HG03378 (cell line): ENCODE measurements around the gene PRKG1.

Experiments used
- ATAC-seq: cut with Tn5 transposase; IDR thresholded peaks from one replicate; pipeline ENCODE4 v1.9.1; 2021; ENCODE audit warnings: mild to moderate bottlenecking, moderate library complexity; ENCODE audit not compliant: unreplicated experiment

The PRKG1 gene

GRCh38 chr10:52063159-52063558, 988.9 kb downstream of the PRKG1 start:
- no peak for ATAC-seq

- no peak for ATAC-seq
Measured at GRCh38 chr10:52064084-52064845, 990.0 kb downstream of the PRKG1 start.

- ATAC-seq, result no peak
Measured at GRCh38 chr10:52066383-52066782, 992.1 kb downstream of the PRKG1 start.

GRCh38 chr10:52068485-52068884, 994.2 kb downstream of the PRKG1 start:
- no peak for ATAC-seq

- no peak for ATAC-seq
Measured at GRCh38 chr10:52071814-52072213, 997.5 kb downstream of the PRKG1 start.

DNA sequence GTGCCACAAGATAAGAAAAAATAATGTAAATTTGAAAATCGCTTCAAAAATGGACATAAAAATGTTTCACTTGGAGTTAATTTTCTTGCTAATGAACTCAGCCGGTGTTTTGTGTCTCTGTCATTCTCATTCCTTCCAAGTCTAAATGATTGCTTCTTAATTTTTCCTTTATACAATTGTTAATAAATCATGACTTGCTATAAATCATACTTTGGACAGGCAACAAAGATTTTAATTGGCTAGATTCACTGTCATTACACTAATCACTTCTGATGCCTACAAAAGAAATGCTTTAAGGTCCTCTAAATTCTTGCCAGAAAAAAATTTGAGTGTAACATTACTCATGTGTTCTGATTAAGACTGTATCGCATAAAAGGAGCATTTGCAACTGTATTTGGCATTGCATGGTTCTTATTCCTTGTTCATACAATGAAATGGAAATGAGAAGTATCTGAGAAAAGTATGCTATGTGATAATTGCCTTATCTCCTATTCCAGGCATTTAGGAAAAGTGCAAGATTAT, 1000.3 kb downstream of the PRKG1 start:
- ATAC-seq, result no peak

DNA sequence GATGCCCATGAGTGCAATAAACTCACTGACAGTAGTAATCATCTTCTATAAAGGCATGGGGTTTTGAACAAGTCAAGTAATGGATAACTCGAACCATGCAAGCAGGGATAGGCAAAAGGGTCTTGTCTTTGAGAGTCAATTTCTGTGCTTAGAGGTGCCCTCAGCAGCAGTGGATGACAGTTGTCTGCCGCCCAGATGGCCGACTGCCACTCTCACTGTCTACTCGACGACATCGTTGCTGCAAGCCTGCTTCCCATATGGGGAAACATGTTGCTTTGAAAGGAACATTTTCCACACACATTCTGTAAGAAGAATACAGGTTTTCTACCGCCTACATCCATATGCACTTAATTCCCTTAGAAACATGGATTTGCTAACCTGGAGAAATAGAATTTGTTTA, 1003.5 kb downstream of the PRKG1 start:
- ATAC-seq, result no peak

DNA sequence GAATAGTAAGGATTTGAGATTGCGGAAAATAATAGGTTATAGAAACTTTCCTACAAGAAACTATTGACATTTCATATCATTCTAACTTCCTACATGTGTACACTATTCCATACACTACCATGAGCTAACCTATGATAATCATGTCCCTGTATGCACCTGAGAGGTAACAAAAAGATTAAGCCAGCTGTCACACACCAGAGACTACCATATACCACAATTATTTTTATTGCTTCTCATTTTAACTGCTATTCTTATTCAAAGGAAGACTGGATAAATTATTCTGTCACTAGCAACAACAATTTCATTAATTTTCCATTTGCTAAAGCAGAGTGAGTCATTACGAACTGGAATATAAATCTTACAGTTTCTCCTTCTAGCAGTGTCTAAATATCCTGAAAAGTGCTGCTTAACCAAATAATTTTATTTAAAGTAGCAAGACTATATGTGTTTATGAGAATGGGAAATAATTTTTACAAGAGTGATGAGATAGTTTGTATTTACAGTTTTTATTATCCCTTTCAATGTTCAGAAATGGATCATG, 1004.2 kb downstream of the PRKG1 start:
- ATAC-seq, result no peak

DNA sequence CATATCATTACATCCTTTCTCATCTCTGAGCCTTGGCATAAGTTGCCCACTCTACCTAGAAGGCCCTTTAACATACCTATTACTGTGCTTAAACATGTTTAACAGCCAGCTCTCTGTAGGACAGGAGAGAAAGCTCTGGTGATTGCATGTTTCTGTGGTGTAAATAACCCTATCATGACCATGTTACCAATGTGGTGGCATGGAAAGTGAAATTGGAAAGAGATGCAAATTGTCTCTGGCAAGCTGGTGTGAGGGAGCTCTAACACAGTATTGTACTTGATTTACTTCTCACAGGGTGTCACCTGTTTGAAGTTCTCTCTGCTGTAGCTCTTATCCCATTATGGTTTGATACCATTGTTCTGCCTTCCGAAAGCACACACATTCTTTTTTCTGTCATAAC, 1008.0 kb downstream of the PRKG1 start:
- peak; percentile 58 for ATAC-seq

DNA sequence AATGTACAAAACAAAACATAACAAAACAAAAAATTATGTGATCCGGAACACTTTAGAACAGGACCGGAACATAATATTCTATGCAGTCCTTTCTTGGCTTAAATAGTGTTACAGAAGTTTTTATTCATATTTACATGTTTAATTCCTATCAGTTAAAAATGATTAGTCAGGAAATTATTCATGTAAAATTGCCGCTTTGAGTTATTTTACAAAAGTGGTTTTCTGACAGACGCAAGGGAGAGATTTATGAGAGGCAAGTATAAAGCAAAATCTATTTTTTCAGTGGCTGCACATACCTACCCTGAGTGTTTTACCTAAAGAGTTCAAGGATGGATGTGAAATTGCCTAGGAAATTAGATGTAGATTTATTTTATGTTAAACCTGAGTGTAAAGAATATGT, 1009.1 kb downstream of the PRKG1 start:
- no peak for ATAC-seq

DNA sequence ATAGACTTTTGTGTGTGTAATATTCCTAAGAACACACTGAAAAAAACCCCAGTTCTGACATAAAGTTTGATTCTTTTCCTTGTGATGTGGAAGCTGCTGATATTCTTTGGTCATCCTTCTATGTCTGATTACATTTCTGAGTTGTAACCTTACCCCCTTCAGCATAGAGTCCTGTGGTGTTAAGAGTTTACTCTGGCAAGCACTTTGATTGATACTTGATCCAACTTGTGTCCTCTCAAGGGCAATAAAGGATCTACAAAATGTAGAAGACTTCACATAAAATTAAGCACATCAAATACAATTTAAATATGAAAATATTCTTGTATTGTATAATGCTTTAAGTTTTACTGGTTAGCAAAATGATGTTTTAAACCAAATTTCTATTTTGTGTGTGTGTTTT, 1018.1 kb downstream of the PRKG1 start:
- ATAC-seq, result no peak

GRCh38 chr10:52098130-52098529, 1023.8 kb downstream of the PRKG1 start:
- ATAC-seq, result no peak

- ATAC-seq, result no peak
Measured at GRCh38 chr10:52099026-52099600, 1024.8 kb downstream of the PRKG1 start.

GRCh38 chr10:52100011-52100547, 1025.8 kb downstream of the PRKG1 start:
- no peak for ATAC-seq

GRCh38 chr10:52105301-52105700, 1031.0 kb downstream of the PRKG1 start:
- ATAC-seq, result no peak

DNA sequence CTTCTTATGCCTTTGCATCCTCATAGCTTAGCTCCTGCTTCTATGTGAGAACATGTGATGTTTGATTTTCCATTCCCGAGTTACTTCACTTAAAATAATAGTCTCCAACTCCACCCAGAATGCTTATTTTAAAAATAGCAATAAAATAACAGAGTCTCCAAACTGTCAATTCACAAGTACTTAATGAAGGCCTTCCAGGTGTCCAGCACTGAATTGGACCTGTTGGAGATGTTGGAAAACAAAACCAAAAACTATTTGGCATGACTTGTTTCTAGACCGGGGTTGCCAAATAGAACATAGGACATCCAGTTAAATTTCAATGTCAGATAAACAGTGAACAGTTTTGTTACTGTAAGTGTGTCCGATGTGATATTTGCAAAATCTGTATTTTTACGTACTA, 1031.7 kb downstream of the PRKG1 start:
- no peak for ATAC-seq

DNA sequence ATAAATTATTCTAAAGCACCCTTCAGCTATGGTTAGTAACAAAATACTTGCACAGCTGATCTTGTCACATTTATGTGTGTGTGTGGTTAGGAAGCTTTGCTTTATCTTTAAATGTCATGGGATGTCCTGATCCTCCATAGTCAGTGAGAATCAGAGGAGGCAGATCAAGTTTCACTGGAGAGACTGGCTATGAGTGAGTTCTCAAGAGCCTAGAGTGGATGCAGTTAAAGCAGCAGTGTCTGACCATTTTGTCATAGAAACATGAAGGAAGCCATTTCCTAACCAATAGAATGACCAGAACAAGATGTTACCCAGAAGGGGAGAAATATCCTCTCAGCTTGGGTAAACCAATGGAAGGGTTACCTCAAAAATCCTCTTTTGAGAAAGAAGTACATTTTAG, 1032.6 kb downstream of the PRKG1 start:
- no peak for ATAC-seq

- ATAC-seq, result no peak
Measured at GRCh38 chr10:52108236-52108635, 1033.9 kb downstream of the PRKG1 start.

GRCh38 chr10:52110576-52110975, 1036.3 kb downstream of the PRKG1 start:
- ATAC-seq, result no peak

GRCh38 chr10:52111101-52111891, 1037.0 kb downstream of the PRKG1 start:
- no peak for ATAC-seq

DNA sequence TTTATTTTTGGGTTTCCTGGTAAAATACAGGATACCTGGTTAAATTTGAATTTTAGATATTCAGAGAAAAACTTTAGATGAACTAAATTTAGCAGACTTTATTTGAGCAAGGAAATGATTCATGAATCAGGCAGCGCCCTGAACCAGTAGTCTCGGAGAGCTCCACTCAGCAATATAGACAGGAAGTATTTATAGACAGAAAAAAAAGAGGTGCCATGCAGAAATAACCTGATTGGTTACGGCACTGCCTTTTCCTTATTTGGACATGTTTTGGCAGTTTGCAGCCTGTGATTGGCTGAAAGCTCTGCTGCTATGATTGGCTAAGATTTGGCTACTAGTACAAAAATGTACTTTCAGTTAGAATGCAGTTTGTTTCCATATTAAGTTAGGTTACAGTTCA, 1041.5 kb downstream of the PRKG1 start:
- ATAC-seq, result no peak
